HG03378 (cell line): ENCODE results near the gene FREY1.

ENCODE experiments used
- ATAC-seq: cut with Tn5 transposase; IDR thresholded peaks from one replicate; pipeline ENCODE4 v1.9.1; 2021; ENCODE audit warnings: mild to moderate bottlenecking, moderate library complexity; ENCODE audit not compliant: unreplicated experiment

FREY1 gene

GRCh38 chr11:45872651-45873356 is 34.3 kb downstream of the FREY1 start:
- ATAC-seq, result no peak

GRCh38 chr11:45871638-45872037 is 35.4 kb downstream of the FREY1 start:
- no peak for ATAC-seq

DNA sequence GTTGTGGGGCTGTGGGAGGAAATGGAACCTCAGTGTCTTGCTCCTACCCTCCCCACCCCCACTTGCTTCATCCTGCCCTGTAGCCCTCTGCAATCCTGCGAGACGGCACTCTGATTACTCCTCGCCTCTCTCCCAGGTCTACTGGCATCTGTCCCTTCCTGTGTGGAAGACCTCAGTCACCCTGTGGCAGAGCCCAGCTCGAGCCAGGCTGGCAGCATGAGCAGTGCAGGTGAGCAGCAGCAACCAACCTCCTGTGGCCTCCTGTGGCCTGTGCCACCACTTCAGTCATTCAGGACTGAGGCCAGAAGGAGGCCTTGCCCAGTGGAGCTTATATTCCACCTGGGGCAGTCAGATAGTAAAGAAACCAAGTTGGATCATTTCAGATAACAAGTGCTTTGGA is 36.4 kb downstream of the FREY1 start:
- ATAC-seq, result no peak

- ATAC-seq, result no peak
Observed at GRCh38 chr11:45869551-45869950, 37.5 kb downstream of the FREY1 start.

DNA sequence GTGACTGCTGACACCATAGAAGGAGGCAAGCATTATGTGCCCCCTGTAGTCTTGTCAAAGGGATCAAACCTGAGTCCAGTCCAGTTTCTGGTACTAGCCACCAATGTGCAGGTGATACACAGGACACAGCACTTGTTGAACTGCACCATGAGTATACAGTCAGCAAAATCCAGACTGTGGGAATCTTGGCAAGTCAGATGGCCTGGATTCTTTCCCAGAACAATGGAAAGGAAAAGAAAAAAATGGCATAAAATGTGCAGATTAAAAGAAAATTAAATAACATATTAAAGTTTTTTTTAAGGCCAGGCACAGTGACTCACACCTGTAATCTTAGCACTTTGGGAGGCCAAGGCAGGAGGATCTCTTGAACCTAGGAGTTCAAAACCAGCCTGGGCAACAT is 43.0 kb downstream of the FREY1 start:
- ATAC-seq, result no peak

DNA sequence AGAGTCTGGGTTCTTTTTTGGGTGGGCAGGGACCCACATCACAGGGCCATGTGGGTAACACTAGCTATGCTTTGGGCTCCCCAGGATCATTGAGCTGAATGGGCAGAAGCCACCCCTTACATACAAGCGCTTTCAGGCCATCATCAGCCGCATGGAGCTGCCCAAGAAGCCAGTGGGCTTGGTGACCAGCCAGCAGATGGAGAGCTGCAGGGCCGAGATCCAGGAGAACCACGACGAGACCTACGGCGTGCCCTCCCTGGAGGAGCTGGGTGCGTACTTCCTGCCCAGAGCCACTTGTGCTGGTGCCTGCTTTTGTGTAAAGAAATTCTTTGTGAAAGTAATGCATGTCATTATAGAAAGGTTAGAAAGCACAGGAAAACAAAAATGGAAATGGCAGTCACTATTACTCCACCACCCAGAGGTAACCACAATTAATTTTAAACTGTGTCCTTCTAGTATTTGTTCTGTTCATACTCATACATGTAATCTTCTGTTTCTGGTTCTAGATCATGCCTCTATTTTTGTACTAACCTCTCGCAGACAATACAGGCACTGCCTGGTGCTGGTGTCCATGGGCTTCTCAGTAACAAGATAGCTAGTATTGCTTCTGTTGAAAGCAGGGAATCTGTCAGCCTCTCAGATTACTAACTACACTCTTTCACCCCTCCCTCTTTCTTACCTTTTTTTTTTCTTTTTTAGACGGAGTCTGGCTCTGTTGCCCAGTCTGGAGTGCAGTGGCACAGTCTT is 46.1 kb downstream of the FREY1 start:
- no peak for ATAC-seq

DNA sequence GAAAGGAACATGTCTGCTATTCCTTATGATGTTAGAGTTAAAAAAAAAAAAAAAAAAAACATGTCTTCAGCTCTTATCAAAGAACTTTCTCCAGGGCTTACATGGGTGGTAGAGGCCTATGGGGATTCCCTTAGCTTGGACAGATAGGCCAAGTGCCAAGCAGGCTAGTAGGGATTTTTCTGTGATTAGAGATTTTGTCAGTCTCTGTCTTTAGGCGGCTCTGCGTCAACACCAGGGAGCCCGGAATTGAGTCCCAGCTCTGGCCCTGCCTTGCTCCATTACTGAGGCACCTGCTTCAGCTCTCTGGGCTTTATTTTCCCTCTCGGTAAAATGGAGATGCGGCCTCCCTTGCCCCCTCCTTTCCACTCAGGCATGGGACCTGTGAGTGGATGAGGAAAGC is 46.7 kb downstream of the FREY1 start:
- ATAC-seq, result no peak

- no peak for ATAC-seq
Observed at GRCh38 chr11:45859661-45860140, 47.4 kb downstream of the FREY1 start.

GRCh38 chr11:45858751-45859398 is 48.2 kb downstream of the FREY1 start:
- ATAC-seq, result no peak

GRCh38 chr11:45857961-45858474 is 49.1 kb downstream of the FREY1 start:
- no peak for ATAC-seq
